GM10266 (cell line): ENCODE results near the gene GPR3.

ENCODE experiments used
- DNase-seq: peaks from one replicate; pipeline ENCODE4 v3.0.0; 2012; ENCODE audit errors: extremely low spot score
- CTCF ChIP-seq: IDR thresholded peaks from 2 replicates; pipeline ENCODE4 v1.5.1; 2012; ENCODE audit warnings: mild to moderate bottlenecking, low read depth; ENCODE audit not compliant: control insufficient read depth, insufficient read depth; ENCODE audit errors: missing control alignments

Gene GPR3

GRCh38 chr1:27392096-27392777 lies at the start of gene GPR3:
Gene GPR3 (plus strand): TSS chr1:27392622. CDS start chr1:27393799, 1,177 bp downstream.
- TF ChIP-seq CTCF, result peak; percentile 72
- DNase-seq, result peak; percentile 95

GRCh38 chr1:27342778-27343638 lies 49.4 kb upstream of the GPR3 start:
- no peak for TF ChIP-seq CTCF
- DNase-seq, result no peak

GRCh38 chr1:27343639-27344025 lies 48.8 kb upstream of the GPR3 start:
- DNase-seq, result no peak
- TF ChIP-seq CTCF, result no peak

GRCh38 chr1:27345272-27345671 lies 47.1 kb upstream of the GPR3 start:
- DNase-seq, result no peak
- no peak for TF ChIP-seq CTCF

- no peak for TF ChIP-seq CTCF
Observed at GRCh38 chr1:27346357-27346756, 46.1 kb upstream of the GPR3 start.

GRCh38 chr1:27346991-27347624 lies 45.3 kb upstream of the GPR3 start:
- no peak for TF ChIP-seq CTCF
- DNase-seq, result no peak

More at GRCh38 chr1:27346357-27346756, 46.1 kb upstream of the GPR3 start:
- DNase-seq, result no peak
